Cardiac muscle cell (in vitro differentiated cells and primary cell): ENCODE results near the gene CALCOCO1. TPM values are rescaled to one million over a fixed set of nuclear protein-coding genes. Genes with fewer than 3 reads are reported as not detected.

Experiments
- DNase-seq, 2 donors: peaks; one replicate each; pipeline versions ENCODE4 v3.0.0 to v3.0.0-alpha.2; 2010 to 2017; ENCODE audit warnings: low read depth in 1 of 2, low spot score in 1 of 2
- H3K27ac ChIP-seq: fragments of 200-600 bp; sonication (generic); 2 replicates; pipeline ENCODE4 v1.5.1; 2016
- H3K27me3 ChIP-seq: fragments of 200-600 bp; sonication (generic); 2 replicates; pipeline ENCODE4 v1.6.0; 2016; ENCODE audit warnings: control low read depth
- H3K36me3 ChIP-seq: fragments of 200-600 bp; sonication (generic); 2 replicates; pipeline ENCODE4 v1.5.1; 2016; ENCODE audit warnings: control low read depth
- H3K4me1 ChIP-seq: fragments of 200-600 bp; sonication (generic); 2 replicates; pipeline ENCODE4 v1.8.1; 2017; ENCODE audit warnings: low read depth, mild to moderate bottlenecking, mixed run types
- H3K4me3 ChIP-seq: fragments of 200-600 bp; sonication (generic); 2 replicates; pipeline ENCODE4 v1.5.1; 2016; ENCODE audit warnings: mild to moderate bottlenecking
- H3K9me3 ChIP-seq: fragments of 200-600 bp; sonication (generic); 2 replicates; pipeline ENCODE4 v1.5.1; 2017; ENCODE audit warnings: low read depth, mild to moderate bottlenecking, control low read depth
- polyA plus RNA-seq: library from polyadenylated mRNA; unstranded; fragments of >200 nt; fragmentation: Nextera tagmentation; extraction: Ambion mirVana; gene quantifications from 2 replicates; pipeline ENCODE4 v1.2.1, GENCODE V29; 2016
- total RNA-seq: library from RNA; depleted of rRNA; stranded (reverse); fragments of >200 nt; gene quantifications from 2 replicates; pipeline ENCODE4 v1.2.3, GENCODE V29; 2016
- TF ChIP-seq, protein P1 (sequence below): IDR thresholded peaks from 2 replicates; pipeline ENCODE4 v1.5.1; 2012; ENCODE audit warnings: low read depth, mild to moderate bottlenecking, low read length

CALCOCO1 gene
- total and polyA plus RNA-seq, 2 experiments from 2014 or later: 128 to 187 TPM

DNA sequence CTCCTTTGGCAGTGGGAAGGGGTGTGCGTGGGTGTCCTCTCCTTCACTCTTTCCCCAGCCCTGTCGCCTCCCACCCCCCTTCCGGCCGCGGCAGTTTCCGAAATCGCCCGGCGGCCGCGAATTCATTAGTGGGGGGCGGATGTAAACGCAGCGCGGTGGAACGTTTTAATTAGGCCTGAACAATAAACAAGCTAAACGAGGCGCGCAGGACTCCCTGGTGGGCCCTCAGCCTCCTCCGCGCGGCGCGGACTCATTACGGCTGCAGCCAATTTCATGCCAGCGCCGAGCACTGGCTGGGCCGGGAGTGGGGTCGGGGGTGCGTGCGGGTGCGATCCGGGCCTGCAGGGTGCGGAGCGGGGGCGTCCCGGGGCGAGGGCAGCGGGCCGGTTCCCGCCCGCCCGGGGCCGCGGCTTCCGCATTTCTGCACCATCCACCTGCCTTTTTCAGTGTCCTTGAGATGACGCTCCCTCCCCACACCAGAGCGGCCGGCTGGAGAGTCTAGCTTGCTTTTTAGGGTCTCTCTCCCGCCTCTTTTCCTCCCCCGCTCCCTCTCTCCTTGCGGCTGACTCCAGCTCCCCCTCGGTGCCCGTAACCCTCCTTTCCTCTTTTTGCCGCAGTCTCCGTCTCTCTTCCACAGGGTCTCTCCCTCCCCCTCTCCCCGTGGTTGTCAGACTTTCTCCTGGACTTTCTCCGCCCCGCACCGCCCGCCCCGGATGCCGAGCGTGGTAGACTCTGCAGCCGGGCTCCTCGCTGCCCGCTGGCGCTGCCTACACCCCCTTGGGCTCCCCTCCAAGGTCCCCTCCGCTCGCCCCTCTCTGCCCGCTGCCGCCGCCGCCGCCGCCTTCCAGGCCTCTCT is 24.3 kb upstream of the CALCOCO1 start, which contains the start of gene CISTR:
Gene CISTR (minus strand): TSS at position 644 of the 856 bp plus-strand sequence.
- Histone ChIP-seq H3K9me3 (no peaks in the 10 kb centered on the region), H3K4me1 (no peaks in the 10 kb centered on the region), H3K27me3 (peaks cover 98% of the 10 kb centered on the region), H3K4me3 (peak within 1 kb of the TSS; percentile 41), H3K36me3 (no peaks in the 10 kb centered on the region), H3K27ac (no peak within 1 kb of the TSS)
- DNase-seq: peak in 1 of 2 donors; percentile 44
- TF ChIP-seq, protein P1, sequence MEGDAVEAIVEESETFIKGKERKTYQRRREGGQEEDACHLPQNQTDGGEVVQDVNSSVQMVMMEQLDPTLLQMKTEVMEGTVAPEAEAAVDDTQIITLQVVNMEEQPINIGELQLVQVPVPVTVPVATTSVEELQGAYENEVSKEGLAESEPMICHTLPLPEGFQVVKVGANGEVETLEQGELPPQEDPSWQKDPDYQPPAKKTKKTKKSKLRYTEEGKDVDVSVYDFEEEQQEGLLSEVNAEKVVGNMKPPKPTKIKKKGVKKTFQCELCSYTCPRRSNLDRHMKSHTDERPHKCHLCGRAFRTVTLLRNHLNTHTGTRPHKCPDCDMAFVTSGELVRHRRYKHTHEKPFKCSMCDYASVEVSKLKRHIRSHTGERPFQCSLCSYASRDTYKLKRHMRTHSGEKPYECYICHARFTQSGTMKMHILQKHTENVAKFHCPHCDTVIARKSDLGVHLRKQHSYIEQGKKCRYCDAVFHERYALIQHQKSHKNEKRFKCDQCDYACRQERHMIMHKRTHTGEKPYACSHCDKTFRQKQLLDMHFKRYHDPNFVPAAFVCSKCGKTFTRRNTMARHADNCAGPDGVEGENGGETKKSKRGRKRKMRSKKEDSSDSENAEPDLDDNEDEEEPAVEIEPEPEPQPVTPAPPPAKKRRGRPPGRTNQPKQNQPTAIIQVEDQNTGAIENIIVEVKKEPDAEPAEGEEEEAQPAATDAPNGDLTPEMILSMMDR: no peak

DNA sequence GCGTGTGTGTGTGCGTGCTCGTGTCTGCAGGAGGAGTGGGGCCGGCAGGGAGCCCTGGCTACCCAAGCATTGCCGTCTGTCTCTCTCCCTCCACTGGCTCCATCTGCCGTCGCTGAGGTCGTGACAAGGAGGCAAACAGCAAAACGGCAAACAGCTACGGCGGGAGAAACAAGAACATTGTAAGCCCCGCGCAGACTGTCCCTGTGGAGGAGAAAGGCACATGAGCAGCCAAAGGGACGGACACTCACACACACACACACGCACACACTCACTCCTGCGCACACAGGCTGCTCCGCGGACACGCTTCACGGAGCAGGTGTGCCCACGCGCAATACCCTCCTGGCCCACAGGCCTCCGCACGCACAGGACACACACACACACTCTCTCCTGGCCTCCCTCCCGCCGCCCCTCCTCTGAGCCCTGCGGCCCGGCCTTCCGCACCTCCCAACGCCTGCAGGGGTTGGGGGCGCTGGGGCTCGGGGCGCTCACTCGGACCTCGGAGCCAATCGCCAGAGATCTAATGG is 23.6 kb upstream of the CALCOCO1 start:
- peak in 1 of 2 donors; percentile 29 for DNase-seq
- TF ChIP-seq, protein P1: no peak
- Histone ChIP-seq H3K9me3 (no peaks in the 10 kb centered on the region), H3K4me1 (no peaks in the 10 kb centered on the region), H3K27ac (no peak overlapping the region), H3K4me3 (peak overlapping the region; percentile 41), H3K36me3 (no peaks in the 10 kb centered on the region), H3K27me3 (peaks cover 97% of the 10 kb centered on the region)

DNA sequence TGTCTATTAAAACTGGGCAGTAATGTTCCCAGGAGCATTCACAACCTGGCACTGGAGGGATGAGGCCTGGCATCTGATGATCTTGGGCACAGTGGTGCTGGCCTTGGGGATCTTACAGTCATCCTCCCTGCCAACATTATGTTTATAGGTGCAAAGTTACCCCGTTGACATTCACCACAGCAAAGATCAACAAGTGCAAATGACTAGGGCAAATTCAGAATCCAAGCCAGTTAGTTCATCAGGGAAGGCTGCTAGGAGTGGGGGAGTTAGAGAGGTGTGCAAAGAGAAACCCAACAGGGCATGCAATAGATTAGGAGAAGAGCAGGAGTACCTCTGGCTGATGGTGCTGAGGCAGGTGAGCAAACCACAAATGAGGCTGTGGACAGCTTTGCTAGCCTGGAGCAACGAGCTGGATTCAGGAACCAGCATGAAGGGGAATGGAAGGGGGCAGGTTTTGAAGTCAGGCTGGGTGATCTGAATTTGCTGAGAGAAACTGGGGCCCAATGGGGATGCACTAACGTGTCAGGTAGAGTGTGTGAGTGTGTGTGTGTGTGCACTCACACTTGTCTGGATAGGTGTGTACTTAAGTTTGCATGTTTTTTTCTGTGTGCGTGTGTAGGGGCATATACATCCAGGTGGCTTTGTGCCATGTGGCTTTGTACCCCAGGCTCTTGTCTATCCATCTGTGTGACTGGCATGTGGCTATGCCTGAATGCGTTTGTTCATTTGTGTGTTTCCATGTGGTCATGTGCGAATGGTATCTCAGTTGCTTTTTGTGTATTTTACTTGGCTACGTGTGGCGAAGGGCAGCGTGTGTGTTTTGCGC is 22.9 kb upstream of the CALCOCO1 start:
- Histone ChIP-seq H3K27ac (no peak overlapping the region), H3K9me3 (no peaks in the 10 kb centered on the region), H3K36me3 (no peaks in the 10 kb centered on the region), H3K4me1 (no peaks in the 10 kb centered on the region), H3K27me3 (peaks cover 96% of the 10 kb centered on the region), H3K4me3 (no peak overlapping the region)
- TF ChIP-seq, protein P1: no peak
- DNase-seq: no peak

DNA sequence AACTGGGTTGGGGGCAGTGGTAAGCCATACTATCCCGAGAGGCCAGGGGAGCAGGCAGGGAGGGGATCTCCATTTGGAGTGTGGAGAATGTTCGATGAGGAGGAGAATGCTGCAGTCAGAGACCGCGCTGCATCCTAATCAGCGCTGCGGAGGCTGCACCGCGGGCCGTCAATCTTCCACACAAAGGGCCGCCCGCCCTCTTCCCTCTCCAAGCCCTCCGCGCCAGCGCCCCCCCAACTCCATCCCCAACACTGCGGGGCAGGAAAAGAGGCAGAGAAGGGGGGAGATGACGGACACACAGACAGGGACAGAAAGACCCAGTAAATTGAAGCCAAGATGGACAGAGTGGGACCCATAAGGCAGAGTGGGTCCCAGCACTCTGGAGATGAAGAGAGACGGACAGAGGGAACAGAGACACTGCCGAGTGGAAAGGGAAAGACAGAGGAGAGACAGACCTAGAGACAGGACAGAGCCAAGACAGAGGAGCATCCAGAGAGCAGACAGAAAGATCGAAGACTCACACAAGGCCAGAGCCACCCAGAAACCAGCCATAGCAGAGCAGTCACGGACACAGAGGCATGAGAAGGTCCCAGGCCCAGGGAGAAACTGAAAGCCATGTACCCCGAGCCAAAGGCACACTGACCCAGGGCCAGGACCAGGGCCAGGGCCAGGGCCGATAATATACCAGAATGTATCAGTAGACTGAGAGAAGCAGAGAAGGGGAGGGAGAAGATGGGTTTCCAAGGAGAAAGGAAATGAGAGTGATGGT is 21.0 kb upstream of the CALCOCO1 start:
- H3K4me1 ChIP-seq: no peaks in the 10 kb centered on the region

More for the DNA sequence above, 21.0 kb upstream of the CALCOCO1 start:
- TF ChIP-seq, protein P1: no peak
- no peaks in the 10 kb centered on the region for H3K36me3 ChIP-seq
- no peak overlapping the region for H3K27ac ChIP-seq
- DNase-seq: no peak
- H3K27me3 ChIP-seq: peaks cover 91% of the 10 kb centered on the region
- H3K4me3 ChIP-seq: no peak overlapping the region
- H3K9me3 ChIP-seq: no peaks in the 10 kb centered on the region
